H1 (cell line): ENCODE data around the gene ZNF879. TPM values are rescaled to one million over a fixed set of nuclear protein-coding genes. Genes with fewer than 3 reads are reported as not detected.

Source experiments
- CTCF ChIA-PET: fragments of 300-600 bp; sonication (Branson Sonifier 250); formaldehyde crosslinking; loops from one replicate; lab custom pipeline; 2021; ENCODE audit not compliant: partially characterized antibody; lab: Charles Lee
- POLR2A ChIA-PET: fragments of 300-600 bp; sonication (Branson Sonifier 250); formaldehyde crosslinking; loops from one replicate; lab custom pipeline; 2021; ENCODE audit warnings: inconsistent platforms; ENCODE audit not compliant: partially characterized antibody; lab: Charles Lee
- DNase-seq, 2 experiments: peaks; one replicate each; pipeline versions ENCODE4 v3.0.0 to v3.0.0-alpha.2; 2010 to 2022; ENCODE audit warnings: low spot score in 2 of 2, low read depth in 1 of 2, mixed read lengths in 1 of 2
- FAIRE-seq: peaks from 2 replicates; lab custom pipeline; 2011; peaks lifted over from hg19 to GRCh38; lab: Jason Lieb, UNC
- H2AFZ ChIP-seq: 2 replicates; pipeline ENCODE4 v1.8.1; 2012; ENCODE audit warnings: low read length, inconsistent platforms
- H2AK5ac ChIP-seq: 2 replicates; pipeline ENCODE4 v1.6.1; 2013; ENCODE audit warnings: low read depth, low read length
- H2BK120ac ChIP-seq: replicated peaks from 2 replicates; pipeline ENCODE3; 2013; ENCODE audit warnings: low read depth, low read length, inconsistent platforms
- H2BK12ac ChIP-seq: 2 replicates; pipeline ENCODE4 v1.6.1; 2013; ENCODE audit warnings: low read depth, low read length
- H2BK15ac ChIP-seq: 2 replicates; pipeline ENCODE4 v1.6.1; 2013; ENCODE audit warnings: low read length
- H2BK20ac ChIP-seq: 2 replicates; pipeline ENCODE4 v1.6.1; 2013; ENCODE audit warnings: low read length
- H2BK5ac ChIP-seq: 2 replicates; pipeline ENCODE4 v1.6.1; 2013; ENCODE audit warnings: low read depth, low read length
- H3K14ac ChIP-seq: 2 replicates; pipeline ENCODE4 v1.6.1; 2013; ENCODE audit warnings: inconsistent platforms; ENCODE audit not compliant: insufficient read length
- H3K18ac ChIP-seq: 2 replicates; pipeline ENCODE4 v1.6.1; 2013; ENCODE audit warnings: low read length; ENCODE audit errors: extremely low read depth
- H3K23ac ChIP-seq: 2 replicates; pipeline ENCODE4 v1.6.1; 2013; ENCODE audit warnings: inconsistent platforms; ENCODE audit not compliant: insufficient read length
- H3K23me2 ChIP-seq: 2 replicates; pipeline ENCODE4 v1.6.1; 2013; ENCODE audit warnings: low read depth, low read length
- H3K27ac ChIP-seq: 2 replicates; pipeline ENCODE4 v1.6.1; 2011; ENCODE audit warnings: low read depth, low read length, inconsistent platforms
- H3K27me3 ChIP-seq, 4 experiments: replicated peaks in 1 of 4; 1 replicate in 1 of 4; 2 replicates in 3 of 4; pipeline versions ENCODE4 v1.6.1 to v1.8.1; 2011 to 2013; ENCODE audit warnings: low read length in 3 of 4, mild to moderate bottlenecking in 3 of 4, inconsistent platforms in 2 of 4, mixed read lengths in 2 of 4, moderate library complexity in 1 of 4; ENCODE audit not compliant: control insufficient read depth in 3 of 4, insufficient read depth in 3 of 4; ENCODE audit errors: extremely low read depth in 1 of 4
- H3K36me3 ChIP-seq, 4 experiments: 2 replicates each; pipeline versions ENCODE4 v1.6.1 to v1.8.1; 2011 to 2013; ENCODE audit warnings: mild to moderate bottlenecking in 4 of 4, low read length in 3 of 4, moderate library complexity in 2 of 4, control low read depth in 1 of 4, inconsistent platforms in 1 of 4; ENCODE audit not compliant: insufficient read depth in 4 of 4, control insufficient read depth in 2 of 4
- H3K4ac ChIP-seq: replicated peaks from 2 replicates; pipeline ENCODE3; 2013; ENCODE audit warnings: low read length, low read depth, mixed read lengths, inconsistent platforms; ENCODE audit not compliant: insufficient read length
- H3K4me1 ChIP-seq, 4 experiments: replicated peaks in 1 of 4; 1 replicate in 1 of 4; 2 replicates in 3 of 4; pipeline versions ENCODE4 v1.6.1 to v1.8.1; 2011 to 2013; ENCODE audit warnings: low read length in 3 of 4, inconsistent platforms in 2 of 4, mixed read lengths in 1 of 4; ENCODE audit not compliant: insufficient read depth in 4 of 4, control insufficient read depth in 3 of 4
- H3K4me2 ChIP-seq, 2 experiments: 2 replicates each; pipeline versions ENCODE4 v1.6.1 to v1.8.1; 2011 to 2013; ENCODE audit warnings: low read depth in 2 of 2, low read length in 2 of 2, control low read depth in 1 of 2, inconsistent platforms in 1 of 2, mild to moderate bottlenecking in 1 of 2; ENCODE audit not compliant: insufficient read depth in 1 of 2
- H3K4me3 ChIP-seq, 4 experiments: fragments of 200-600, 300-600 bp in 1 of 4; sonication (generic), shearing (Covaris generic), sonication (Bioruptor Twin) in 1 of 4; 2 replicates each; pipeline versions ENCODE4 v1.5.1 to v1.8.1; 2011 to 2016; ENCODE audit warnings: low read length in 4 of 4, low read depth in 3 of 4, control low read depth in 2 of 4, inconsistent platforms in 2 of 4, mild to moderate bottlenecking in 2 of 4, mixed read lengths in 1 of 4, moderate library complexity in 1 of 4; ENCODE audit not compliant: insufficient read depth in 2 of 4; ENCODE audit errors: extremely low read depth in 1 of 4
- H3K56ac ChIP-seq: replicated peaks from 2 replicates; pipeline ENCODE3; 2013; ENCODE audit warnings: low read depth, mild to moderate bottlenecking, mixed read lengths, low read length, inconsistent platforms; ENCODE audit not compliant: insufficient read length
- H3K79me1 ChIP-seq: 2 replicates; pipeline ENCODE4 v1.6.1; 2013; ENCODE audit warnings: low read depth, low read length, control low read depth
- H3K79me2 ChIP-seq, 2 experiments: 2 replicates each; pipeline versions ENCODE4 v1.6.1 to v1.8.1; 2012 to 2013; ENCODE audit warnings: low read length in 2 of 2, mild to moderate bottlenecking in 2 of 2, inconsistent platforms in 1 of 2; ENCODE audit not compliant: insufficient read depth in 2 of 2, control insufficient read depth in 1 of 2
- H3K9ac ChIP-seq, 4 experiments: replicated peaks in 1 of 4; 1 replicate in 1 of 4; 2 replicates in 3 of 4; pipeline versions ENCODE4 v1.6.1 to v1.8.1; 2011 to 2013; ENCODE audit warnings: low read depth in 3 of 4, low read length in 3 of 4, control low read depth in 2 of 4, mild to moderate bottlenecking in 2 of 4, moderate library complexity in 2 of 4, inconsistent platforms in 1 of 4; ENCODE audit errors: extremely low read depth in 1 of 4
- H3K9me3 ChIP-seq, 2 experiments: 2 replicates each; pipeline versions ENCODE4 v1.6.1 to v1.8.1; 2012 to 2013; ENCODE audit warnings: mild to moderate bottlenecking in 2 of 2, moderate library complexity in 2 of 2, control low read depth in 1 of 2, inconsistent platforms in 1 of 2, low read depth in 1 of 2, low read length in 1 of 2, mixed read lengths in 1 of 2; ENCODE audit not compliant: insufficient read depth in 2 of 2
- H4K20me1 ChIP-seq, 2 experiments: replicated peaks in 1 of 2; 2 replicates each; pipeline versions ENCODE3 to v1.8.1; 2011 to 2013; ENCODE audit warnings: inconsistent platforms in 2 of 2, low read length in 2 of 2, mild to moderate bottlenecking in 1 of 2; ENCODE audit not compliant: insufficient read depth in 2 of 2, control insufficient read depth in 1 of 2
- H4K5ac ChIP-seq: 2 replicates; pipeline ENCODE4 v1.6.1; 2013; ENCODE audit warnings: low read length, low read depth, mixed read lengths, inconsistent platforms; ENCODE audit not compliant: insufficient read length
- H4K8ac ChIP-seq: 2 replicates; pipeline ENCODE4 v1.8.0; 2013; ENCODE audit warnings: mild to moderate bottlenecking, moderate library complexity, low read length, inconsistent platforms; ENCODE audit not compliant: insufficient read depth; ENCODE audit errors: extremely low read depth
- H4K91ac ChIP-seq: replicated peaks from 2 replicates; pipeline ENCODE3; 2013; ENCODE audit warnings: low read length, mixed read lengths, inconsistent platforms; ENCODE audit not compliant: insufficient read length
- CHD2 ChIP-seq: IDR thresholded peaks from 2 replicates; pipeline ENCODE4 v1.6.1; 2012; ENCODE audit warnings: low read length, improper control_type of control experiment
- NANOG ChIP-seq: IDR thresholded peaks from 2 replicates; pipeline ENCODE4 v1.6.1; 2011; ENCODE audit warnings: low read length, low read depth, mild to moderate bottlenecking, inconsistent platforms; ENCODE audit not compliant: insufficient read depth, poor library complexity, severe bottlenecking
- SAP30 ChIP-seq: fragments of 300-600 bp; sonication (generic); IDR thresholded peaks from 2 replicates; pipeline ENCODE4 v1.7.1; 2012; ENCODE audit warnings: low read length, moderate library complexity, mild to moderate bottlenecking, inconsistent platforms; ENCODE audit not compliant: insufficient read depth, insufficient replicate concordance
- SIX5 ChIP-seq: IDR thresholded peaks from 2 replicates; pipeline ENCODE4 v1.6.1; 2011; ENCODE audit warnings: mild to moderate bottlenecking, low read depth, low read length
- SP1 ChIP-seq: IDR thresholded peaks from 2 replicates; pipeline ENCODE4 v1.6.1; 2011; ENCODE audit warnings: low read depth, low read length
- WGBS, 2 experiments: shearing (Covaris generic) in 1 of 2; methylation state at CpG; one replicate each; pipeline versions ENCODE4 v1.1.6 to v1.1.7; 2013 to 2015; ENCODE audit warnings: low lambda C conversion rate in 2 of 2, mixed read lengths in 2 of 2, inconsistent platforms in 1 of 2, low coverage in 1 of 2, missing lambda C conversion rate in 1 of 2; ENCODE audit not compliant: insufficient replicate concordance in 2 of 2, insufficient coverage in 1 of 2, insufficient read length in 1 of 2; ENCODE audit errors: extremely low coverage in 1 of 2, missing lambda C conversion rate in 1 of 2; 5-methylcytosine and 5-hydroxymethylcytosine counted together
- polyA plus RNA-seq, 7 experiments: library from polyadenylated mRNA; depleted of rRNA in 3 of 7; stranded (reverse) in 5 of 7; unstranded in 2 of 7; fragments of >200 nt in 5 of 7; fragments of 200-250 nt in 2 of 7; gene quantifications; 1 replicate in 5 of 7; 2 replicates in 1 of 7; 4 replicates in 1 of 7; pipeline versions ENCODE4 v1.2.1 to v1.2.3, GENCODE V29; 2011 to 2013; ENCODE audit warnings: missing spikeins in 2 of 7, mixed read lengths in 2 of 7
- total RNA-seq: library from RNA; stranded (reverse); fragmentation: NEBNext Ultra II Directional; extraction: Animal tissue kit (Norgen Biotek cat#: 25700); gene quantifications from 2 replicates; pipeline ENCODE4 v1.2.1, GENCODE V29; 2021

ZNF879 gene
- total and polyA plus RNA-seq, 2 of the 8 experiments (the other 6 are each of a cell fraction or from before 2014, with no cell fraction given), result 2.2 to 3.1 TPM

DNA sequence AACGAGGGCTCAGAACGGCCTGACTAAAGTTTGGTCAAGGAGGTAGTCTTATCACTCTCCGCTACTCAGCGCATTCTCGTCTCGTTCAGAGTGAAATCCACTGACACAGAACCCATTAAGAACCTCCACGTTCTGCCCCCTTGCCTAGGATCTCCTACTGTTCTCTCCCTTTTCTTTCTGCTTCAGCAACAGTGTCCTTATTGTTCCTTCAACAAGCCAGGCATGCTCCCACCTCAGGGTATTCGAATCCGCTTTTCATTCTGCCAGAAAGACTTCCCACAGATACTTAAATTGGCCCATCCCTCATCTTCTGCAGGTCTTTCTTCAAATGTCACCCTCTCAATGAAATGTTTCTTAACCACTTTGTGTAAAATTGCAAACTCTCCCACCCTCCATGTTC is 32.2 kb downstream of the ZNF879 start:
- Histone ChIP-seq H3K23me2 (peaks cover 4% of the 10 kb centered on the region; the same call in 1 of the 2 replicates), H2AK5ac (no peak overlapping the region), H3K27me3 (no peaks in the 10 kb centered on the region), H2AFZ (no peak overlapping the region), H2BK15ac (no peak overlapping the region), H3K79me2 (no peaks in the 10 kb centered on the region), H4K5ac (no peak overlapping the region), H2BK20ac (no peak overlapping the region), H3K4me2 (no peak overlapping the region), H2BK120ac (no peak overlapping the region), H3K4ac (no peak overlapping the region), H3K27ac (no peak overlapping the region), H2BK5ac (no peak overlapping the region), H3K9me3 (peaks cover 34 to 58% of the 10 kb centered on the region in 2 experiments), H3K18ac (no peak overlapping the region), H2BK12ac (no peak overlapping the region), H3K56ac (no peak overlapping the region), H3K9ac (no peak overlapping the region), H3K79me1 (peaks cover under 1% of the 10 kb centered on the region; the same call in 1 of the 2 replicates), H3K4me1 (peaks cover 0 to 3% (median 0%) of the 10 kb centered on the region in 4 experiments; a peak in 1 of 7 replicates), H4K20me1 (no peaks in the 10 kb centered on the region), H3K4me3 (no peak overlapping the region), H3K36me3 (no peaks in the 10 kb centered on the region), H4K91ac (no peak overlapping the region), H3K23ac (no peak overlapping the region), H3K14ac (no peak overlapping the region), H4K8ac (no peak overlapping the region)
- ChIA-PET POLR2A (interaction anchor here (1.1 kb wide), 1 partner anchor 867 kb away, joined by 3 read pairs; no protein-coding TSS in a partner anchor), CTCF (no interaction called here)
- no peak for DNase-seq
- WGBS, 2 experiments, result 83% methylated on average over 9 of the region's 9 CpGs; no CpG with 5 or more reads in 1 of the 2 experiments
- TF ChIP-seq CHD2 (no peak), SIX5 (no peak), SP1 (no peak), NANOG (no peak), SAP30 (no peak)
- no peak for FAIRE-seq
